Suprapubic skin (tissue), 4 donors: Measurements from ENCODE around the gene SMIM41. TPM values are rescaled to one million over a fixed set of nuclear protein-coding genes. Genes with fewer than 3 reads are reported as not detected.

Experiments
- DNase-seq, 2 donors: peaks; one replicate each; pipeline ENCODE4 v3.0.0-alpha.2; 2019; ENCODE audit warnings: low spot score in 2 of 2
- H3K27ac ChIP-seq: fragments of 200-600 bp; sonication (generic); one replicate; pipeline ENCODE4 v1.5.1; 2019
- H3K27me3 ChIP-seq: fragments of 200-600 bp; sonication (generic); one replicate; pipeline ENCODE4 v1.5.1; 2019
- H3K36me3 ChIP-seq: fragments of 200-600 bp; sonication (generic); one replicate; pipeline ENCODE4 v1.5.1; 2019
- H3K4me1 ChIP-seq: fragments of 200-600 bp; sonication (generic); one replicate; pipeline ENCODE4 v1.5.1; 2019
- H3K4me3 ChIP-seq: fragments of 200-600 bp; sonication (generic); one replicate; pipeline ENCODE4 v1.5.1; 2019; ENCODE audit warnings: mild to moderate bottlenecking
- H3K9me3 ChIP-seq: fragments of 200-600 bp; sonication (generic); one replicate; pipeline ENCODE4 v1.5.1; 2019
- CTCF ChIP-seq, 2 donors: fragments of 200-600 bp in 1 of 2; fragments of 450-650 bp in 1 of 2; sonication (generic) in 1 of 2; IDR thresholded peaks; one replicate each; pipeline ENCODE4 v1.5.1; 2016 to 2019; ENCODE audit warnings: antibody characterized with exemption in 2 of 2, mild to moderate bottlenecking in 1 of 2, moderate library complexity in 1 of 2
- EP300 ChIP-seq: sonication (generic); formaldehyde crosslinking; IDR thresholded peaks from one replicate; pipeline ENCODE4 v1.6.1; 2017; ENCODE audit warnings: antibody characterized with exemption
- POLR2A ChIP-seq, 2 donors: fragments of 450-650 bp; IDR thresholded peaks; one replicate each; pipeline ENCODE4 v1.6.1; 2017; ENCODE audit warnings: antibody characterized with exemption in 2 of 2, mild to moderate bottlenecking in 2 of 2, moderate library complexity in 2 of 2
- POLR2AphosphoS5 ChIP-seq, 3 donors: sonication (generic); formaldehyde crosslinking; IDR thresholded peaks; one replicate each; pipeline ENCODE4 v1.6.1; 2017; ENCODE audit warnings: antibody characterized with exemption in 3 of 3
- WGBS: methylation state at CpG from one replicate; pipeline ENCODE4 v1.1.5; 2018; 5-methylcytosine and 5-hydroxymethylcytosine counted together
- total RNA-seq, 4 donors: library from RNA; depleted of rRNA; stranded (reverse); fragments of >200 nt; gene quantifications; one replicate each; pipeline ENCODE4 v1.1.0, GENCODE V29; 2016

The SMIM41 gene
- total RNA-seq, 4 donors from 2014 or later: 0.51 to 0.57 TPM; not detected in 2

- Histone ChIP-seq H3K9me3 (no peaks in the 10 kb centered on the region), H3K27me3 (no peaks in the 10 kb centered on the region), H3K36me3 (no peaks in the 10 kb centered on the region), H3K27ac (peak overlapping the region; percentile 48), H3K4me1 (peaks cover 21% of the 10 kb centered on the region), H3K4me3 (no peak overlapping the region)
- TF ChIP-seq POLR2A (IDR thresholded peaks at IDR 0.05): no peak
- TF ChIP-seq POLR2AphosphoS5 (IDR thresholded peaks at IDR 0.05): peak in 1 of 3 donors; percentile 59
- WGBS: 29% methylated on average over 3 of the region's 3 CpGs
- peak in 1 of 2 donors; percentile 63 for DNase-seq
Measured at GRCh38 chr12:52132754-52133161, 53.3 kb downstream of the SMIM41 start.

- H3K4me1 ChIP-seq: peaks cover 35% of the 10 kb centered on the region
- WGBS: 79% methylated on average over 4 of the region's 5 CpGs
- no peaks in the 10 kb centered on the region for H3K9me3 ChIP-seq
- no peak overlapping the region for H3K4me3 ChIP-seq
- TF ChIP-seq EP300 (no peak), CTCF (IDR thresholded peaks at IDR 0.05) (no peak), POLR2AphosphoS5 (IDR thresholded peaks at IDR 0.05) (no peak), POLR2A (IDR thresholded peaks at IDR 0.05) (no peak)
- no peak for DNase-seq
- H3K27ac ChIP-seq: no peak overlapping the region
- no peaks in the 10 kb centered on the region for H3K27me3 ChIP-seq
- H3K36me3 ChIP-seq: no peaks in the 10 kb centered on the region
Measured at GRCh38 chr12:52137746-52138145, 58.2 kb downstream of the SMIM41 start.

GRCh38 chr12:52139147-52139546 lies 59.6 kb downstream of the SMIM41 start:
- DNase-seq: no peak
- Histone ChIP-seq H3K4me3 (no peak overlapping the region), H3K36me3 (no peaks in the 10 kb centered on the region), H3K9me3 (no peaks in the 10 kb centered on the region), H3K27ac (no peak overlapping the region), H3K4me1 (peaks cover 42% of the 10 kb centered on the region), H3K27me3 (no peaks in the 10 kb centered on the region)
- TF ChIP-seq POLR2A (IDR thresholded peaks at IDR 0.05) (no peak), EP300 (no peak), CTCF (IDR thresholded peaks at IDR 0.05) (no peak), POLR2AphosphoS5 (IDR thresholded peaks at IDR 0.05) (no peak)
- 78% methylated on average over 13 of the region's 13 CpGs for WGBS

- 24% methylated on average over 5 of the region's 5 CpGs for WGBS
- no peak for TF ChIP-seq POLR2A (IDR thresholded peaks at IDR 0.05)
- peak; percentile 36 to 68 for TF ChIP-seq CTCF (IDR thresholded peaks at IDR 0.05)
- Histone ChIP-seq H3K36me3 (no peaks in the 10 kb centered on the region), H3K4me1 (peaks cover 47% of the 10 kb centered on the region), H3K4me3 (no peak overlapping the region), H3K27me3 (no peaks in the 10 kb centered on the region), H3K27ac (no peak overlapping the region), H3K9me3 (no peaks in the 10 kb centered on the region)
- DNase-seq: no peak
Measured at GRCh38 chr12:52139579-52140062, 60.1 kb downstream of the SMIM41 start.

- Histone ChIP-seq H3K4me3 (no peak overlapping the region), H3K4me1 (peaks cover 64% of the 10 kb centered on the region), H3K9me3 (no peaks in the 10 kb centered on the region), H3K27ac (no peak overlapping the region), H3K36me3 (no peaks in the 10 kb centered on the region), H3K27me3 (no peaks in the 10 kb centered on the region)
- DNase-seq: no peak
- 97% methylated on average over 4 of the region's 4 CpGs for WGBS
- no peak for TF ChIP-seq CTCF (IDR thresholded peaks at IDR 0.05)
- TF ChIP-seq EP300: no peak
- TF ChIP-seq POLR2A (IDR thresholded peaks at IDR 0.05): no peak
- no peak for TF ChIP-seq POLR2AphosphoS5 (IDR thresholded peaks at IDR 0.05)
Measured at GRCh38 chr12:52141306-52141705, 61.8 kb downstream of the SMIM41 start.

- peaks cover 70% of the 10 kb centered on the region for H3K4me1 ChIP-seq
- DNase-seq: no peak
- WGBS: 93% methylated on average over 8 of the region's 8 CpGs
- no peaks in the 10 kb centered on the region for H3K36me3 ChIP-seq
- TF ChIP-seq EP300 (no peak), POLR2AphosphoS5 (IDR thresholded peaks at IDR 0.05) (no peak)
- H3K9me3 ChIP-seq: no peaks in the 10 kb centered on the region
- no peak overlapping the region for H3K4me3 ChIP-seq
- H3K27ac ChIP-seq: no peak overlapping the region
- no peaks in the 10 kb centered on the region for H3K27me3 ChIP-seq
Measured at GRCh38 chr12:52141875-52142274, 62.4 kb downstream of the SMIM41 start.
